HEK293 (cell line): ENCODE measurements around the gene DDX10.

ENCODE experiments used
- CTCF ChIP-seq: fragments of 450-650 bp; formaldehyde crosslinking; IDR thresholded peaks from 2 replicates; pipeline ENCODE4 v1.5.1; 2016; ENCODE audit warnings: missing biosample characterization, missing genetic modification characterization
- ZNF561 ChIP-seq: fragments of 450-650 bp; IDR thresholded peaks from 2 replicates; pipeline ENCODE4 v1.5.1; 2018; ENCODE audit warnings: missing biosample characterization, missing genetic modification characterization, borderline replicate concordance

- no peak for TF ChIP-seq CTCF (tag by site-specific recombination)
- TF ChIP-seq ZNF561 (tag by site-specific recombination) = no peak
These were observed 201.9 kb downstream of the DDX10 start for GRCh38 chr11:108866781-108867180.
